IgD-negative memory B cell (primary cell): ENCODE results near the gene DBT. TPM values are rescaled to one million over a fixed set of nuclear protein-coding genes. Genes with fewer than 3 reads are reported as not detected.

ENCODE experiments used
- H3K27ac Mint-ChIP-seq, 3 donors: one replicate each; pipeline ENCODE4 v1.8.0; 2020 to 2022; ENCODE audit warnings: mild to moderate bottlenecking in 3 of 3, mixed read lengths in 3 of 3, moderate library complexity in 1 of 3
- H3K27me3 Mint-ChIP-seq: one replicate; pipeline ENCODE4 v1.8.0; 2021; ENCODE audit warnings: mixed read lengths
- H3K36me3 Mint-ChIP-seq: one replicate; pipeline ENCODE4 v1.8.0; 2020; ENCODE audit warnings: mild to moderate bottlenecking, mixed read lengths
- H3K4me1 Mint-ChIP-seq, 3 donors: one replicate each; pipeline ENCODE4 v1.8.0; 2020 to 2022; ENCODE audit warnings: mixed read lengths in 3 of 3, mild to moderate bottlenecking in 1 of 3
- H3K4me3 Mint-ChIP-seq, 4 donors: one replicate each; pipeline ENCODE4 v1.8.0; 2020 to 2022; ENCODE audit warnings: mild to moderate bottlenecking in 4 of 4, mixed read lengths in 4 of 4, moderate library complexity in 3 of 4
- H3K9me3 Mint-ChIP-seq, 3 donors: one replicate each; pipeline ENCODE4 v1.8.0; 2020 to 2021; ENCODE audit warnings: mixed read lengths in 3 of 3, mild to moderate bottlenecking in 1 of 3
- polyA plus RNA-seq: library from polyadenylated mRNA; unstranded; fragments of 300-500 nt; fragmentation: Illumina TruSeq; gene quantifications from one replicate; pipeline ENCODE4 v1.2.3, GENCODE V29; 2021

Gene DBT
- polyA plus RNA-seq, 1 donor from 2014 or later = 4.6 TPM

GRCh38 chr1:100141192-100141591, 108.4 kb downstream of the DBT start:
- no peaks in the 10 kb centered on the region for H3K9me3 Mint-ChIP-seq
- no peaks in the 10 kb centered on the region for H3K4me1 Mint-ChIP-seq
- H3K27ac Mint-ChIP-seq = no peak overlapping the region
- H3K4me3 Mint-ChIP-seq = no peak overlapping the region
- peaks cover 8% of the 10 kb centered on the region for H3K36me3 Mint-ChIP-seq
- H3K27me3 Mint-ChIP-seq = no peaks in the 10 kb centered on the region

GRCh38 chr1:100137602-100138001, 112.0 kb downstream of the DBT start:
- Mint-ChIP-seq H3K9me3 (no peaks in the 10 kb centered on the region), H3K4me1 (peaks cover 9 to 18% (median 14%) of the 10 kb centered on the region in 3 donors), H3K36me3 (peaks cover 3% of the 10 kb centered on the region), H3K27me3 (no peaks in the 10 kb centered on the region), H3K27ac (no peak overlapping the region), H3K4me3 (peak overlapping the region in 1 of 4 donors; percentile 7)

Other genes starting within 250 kb of the DBT start
- 3.6 TPM for gene SASS6, start 116.9 kb downstream of the DBT start, polyA plus RNA-seq
- gene TRMT13, start 116.7 kb downstream of the DBT start, polyA plus RNA-seq = 11.9 TPM
- not detected for gene LRRC39, start 71.6 kb downstream of the DBT start, polyA plus RNA-seq
- gene RTCA, start 16.4 kb upstream of the DBT start, polyA plus RNA-seq = 19.4 TPM
- 11.5 TPM for gene CDC14A, start 102.7 kb upstream of the DBT start, polyA plus RNA-seq